ENCODE data around the gene ORC2.
A peak's percentile ranks its signal among the peaks of the same experiment; 100 is the strongest.
"Not testable (repeated sequence)": the region's sequence is repeated elsewhere in the genome, so short reads cannot be mapped to it uniquely, and the experiment has no call there.

The ORC2 gene

GRCh38 chr2:200930947-200931626 lies 32.4 kb downstream of the ORC2 start:
- DNase-seq (ENCODE audit: low spot score) = no peak

- DNase-seq (ENCODE audit: low spot score) = peak; percentile 21
These were observed 33.9 kb downstream of the ORC2 start for GRCh38 chr2:200929334-200930249.

- no peak for DNase-seq (ENCODE audit: low spot score)
These were observed 41.0 kb downstream of the ORC2 start for GRCh38 chr2:200922439-200922838.

- peak; percentile 39 for DNase-seq (ENCODE audit: low spot score)
These were observed 49.8 kb downstream of the ORC2 start for GRCh38 chr2:200913654-200914053.

- no peak for DNase-seq (ENCODE audit: low spot score)
These were observed 53.5 kb downstream of the ORC2 start for GRCh38 chr2:200909958-200910357.

GRCh38 chr2:200905618-200906296 lies 57.7 kb downstream of the ORC2 start:
- DNase-seq (ENCODE audit: low spot score) = peak; percentile 57

GRCh38 chr2:200901459-200902072 lies 61.9 kb downstream of the ORC2 start:
- DNase-seq (ENCODE audit: low spot score) = peak; percentile 81

- no peak for DNase-seq (ENCODE audit: low spot score)
These were observed 64.0 kb downstream of the ORC2 start for GRCh38 chr2:200899482-200899881.

- peak; percentile 91 for DNase-seq (ENCODE audit: low spot score)
These were observed 74.5 kb downstream of the ORC2 start, which contains the start of the genes NIF3L1 and PPIL3 for GRCh38 chr2:200888704-200889625. Gene NIF3L1, plus strand, starts transcription at chr2:200889371. Its CDS starts 2,573 bp downstream, at chr2:200891944. Gene PPIL3, minus strand, starts transcription at chr2:200889077. Its CDS starts 1,462 bp downstream, at chr2:200887615.

- DNase-seq (ENCODE audit: low spot score) = not testable (repeated sequence)
These were observed 81.7 kb downstream of the ORC2 start for GRCh38 chr2:200881715-200882249.

GRCh38 chr2:200878289-200878880 lies 85.1 kb downstream of the ORC2 start:
- DNase-seq (ENCODE audit: low spot score) = no peak

- no peak for DNase-seq (ENCODE audit: low spot score)
These were observed 86.0 kb downstream of the ORC2 start for GRCh38 chr2:200877443-200877842.

- DNase-seq (ENCODE audit: low spot score) = no peak
These were observed 89.9 kb downstream of the ORC2 start for GRCh38 chr2:200873560-200873959.

- DNase-seq (ENCODE audit: low spot score) = no peak
These were observed 92.3 kb downstream of the ORC2 start for GRCh38 chr2:200871151-200871550.

GRCh38 chr2:200869014-200869413 lies 94.4 kb downstream of the ORC2 start:
- DNase-seq (ENCODE audit: low spot score) = no peak

GRCh38 chr2:200864176-200865034 lies 99.1 kb downstream of the ORC2 start, which contains the start of gene CLK1:
Gene CLK1, minus strand, starts transcription at chr2:200864658. Its CDS starts 2,796 bp downstream, at chr2:200861862.
- peak; percentile 96 for DNase-seq (ENCODE audit: low spot score)

- no peak for DNase-seq (ENCODE audit: low spot score)
These were observed 99.7 kb downstream of the ORC2 start for GRCh38 chr2:200863782-200864175.

GRCh38 chr2:200862532-200863000 lies 100.9 kb downstream of the ORC2 start:
- peak; percentile 32 for DNase-seq (ENCODE audit: low spot score)

- no peak for DNase-seq (ENCODE audit: low spot score)
These were observed 101.8 kb downstream of the ORC2 start for GRCh38 chr2:200861617-200862155.
